CD4-positive, alpha-beta T cell treated with Interleukin-4 for 4 hours (primary cell): ENCODE measurements around the gene HELQ.
A peak's percentile ranks its signal among the peaks of the same experiment; 100 is the strongest.

ENCODE experiments used
- DNase-seq: peaks from one replicate; pipeline ENCODE4 v3.0.0-alpha.2; 2020

HELQ gene

GRCh38 chr4:83431200-83431599 lies 24.4 kb downstream of the HELQ start:
- DNase-seq: no peak

DNA sequence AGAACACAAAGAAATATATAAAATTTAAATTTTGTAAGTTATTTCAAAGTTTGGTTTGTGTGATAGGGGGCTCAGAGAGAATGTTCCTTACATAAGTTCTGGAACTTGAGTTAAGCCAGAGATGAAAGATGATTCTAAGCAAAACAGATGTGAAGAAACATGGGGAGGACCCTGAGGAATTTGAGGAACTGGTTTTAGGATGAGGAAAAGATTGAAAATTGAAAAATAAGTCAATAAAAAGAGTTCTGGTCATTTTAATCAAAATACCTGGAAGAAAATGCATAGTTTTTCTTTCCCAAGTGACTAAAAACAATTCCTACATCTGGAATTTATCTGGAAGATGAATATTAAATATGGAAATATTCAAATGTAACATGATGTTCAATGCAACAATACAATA lies 37.4 kb downstream of the HELQ start:
- DNase-seq: no peak

DNA sequence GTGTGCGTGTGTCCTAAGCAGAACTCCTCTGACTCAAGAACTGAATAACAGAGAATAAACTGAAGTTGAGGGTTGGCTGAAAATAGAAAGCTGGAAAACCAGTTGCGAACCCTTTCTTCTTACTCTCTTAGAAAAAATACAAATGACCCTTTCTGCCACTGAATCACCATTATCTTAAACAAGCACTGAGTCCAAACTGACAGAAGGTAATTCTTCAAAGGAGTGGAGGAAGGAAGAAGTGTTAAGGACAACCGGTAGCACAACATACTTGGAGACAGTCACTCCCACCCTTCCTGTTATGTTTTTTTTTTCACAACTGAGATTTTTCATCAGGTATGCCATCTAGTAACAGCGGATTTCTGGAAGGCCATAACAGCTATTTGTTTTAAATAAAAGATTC lies 38.1 kb downstream of the HELQ start:
- DNase-seq: no peak

DNA sequence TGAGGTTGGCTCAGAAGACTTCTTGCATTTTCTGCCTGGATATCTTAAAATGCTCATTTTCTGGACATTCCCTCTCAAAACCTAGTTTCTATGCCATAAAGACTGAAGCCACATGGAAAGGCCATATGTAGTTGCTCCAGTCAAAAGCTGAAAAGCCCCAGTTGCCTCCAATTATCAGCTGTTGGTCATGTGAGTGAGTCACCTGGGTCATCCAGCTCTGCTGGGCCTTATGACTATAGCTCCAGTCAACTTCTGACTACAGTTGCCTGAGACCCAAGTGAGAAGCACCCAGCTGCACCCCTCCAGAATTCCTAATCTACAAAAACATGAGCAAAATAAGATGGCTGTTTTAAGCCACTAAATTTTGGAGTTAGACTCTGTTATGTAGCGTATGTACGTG lies 41.9 kb downstream of the HELQ start:
- no peak for DNase-seq

- DNase-seq: no peak
These were observed 46.7 kb downstream of the HELQ start for GRCh38 chr4:83408908-83409307.

DNA sequence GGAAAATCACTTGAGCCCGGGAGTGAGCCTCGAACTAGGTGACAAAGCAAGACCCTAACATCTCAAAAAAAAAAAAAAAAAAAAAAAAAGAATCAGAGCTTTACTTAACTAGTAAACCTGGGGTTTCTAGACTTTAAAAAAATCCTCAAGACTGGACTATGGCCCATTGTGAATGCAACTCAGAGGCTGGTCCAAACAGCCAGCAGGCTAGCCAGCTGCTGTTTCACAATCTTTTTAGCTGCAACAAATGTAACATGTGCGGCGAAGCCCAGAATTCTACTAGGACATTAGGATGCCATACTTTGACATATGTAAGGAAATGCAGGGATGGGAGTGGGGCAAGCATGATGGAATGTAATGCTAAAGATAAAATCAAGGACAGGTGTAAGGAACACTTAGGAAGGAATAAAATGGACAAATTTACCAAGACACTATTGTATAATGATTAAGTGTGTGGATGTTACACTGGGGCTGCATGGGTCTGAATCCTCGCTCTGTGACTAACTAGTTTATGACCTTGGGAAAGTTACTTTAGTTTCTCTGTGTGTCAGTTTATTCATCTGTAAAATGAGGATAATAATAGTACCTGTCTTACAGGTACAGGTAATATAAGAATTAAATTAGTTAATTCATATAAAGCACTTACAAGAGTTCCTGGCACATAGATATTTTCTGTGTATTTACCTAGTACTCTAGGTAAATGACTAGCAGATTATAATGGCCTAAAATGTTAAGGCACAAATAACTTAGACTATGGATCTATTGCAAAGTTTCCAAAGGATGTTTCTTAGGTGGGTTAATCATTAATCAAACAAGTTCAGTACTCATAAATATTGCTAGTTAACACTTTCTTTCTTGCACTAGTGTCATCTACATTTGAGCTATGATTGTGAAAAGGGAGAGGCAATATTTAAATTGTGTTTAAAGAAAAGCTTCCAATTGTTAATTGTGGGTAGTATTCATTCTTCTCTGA lies 49.5 kb downstream of the HELQ start:
- no peak for DNase-seq

- DNase-seq: peak; percentile 9
These were observed 57.5 kb downstream of the HELQ start for GRCh38 chr4:83398158-83398557.

DNA sequence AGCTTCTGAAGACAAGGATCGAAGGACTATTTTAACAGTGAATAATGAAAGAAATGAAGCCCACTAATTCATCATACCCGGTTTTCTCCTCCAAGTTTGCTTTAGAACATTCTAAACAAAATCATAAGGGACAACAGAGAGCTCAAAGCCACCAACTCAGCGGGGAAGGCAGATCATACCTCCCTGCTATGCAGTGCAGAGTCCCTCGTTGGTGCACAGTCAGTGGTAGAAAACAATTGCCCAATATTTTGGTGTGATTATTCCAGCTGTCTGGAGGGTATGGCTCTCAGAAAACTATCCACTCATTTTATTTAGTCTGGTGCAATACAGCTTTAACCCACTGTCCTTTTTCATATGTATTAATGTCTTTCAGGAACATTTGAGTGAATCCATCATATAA lies 61.7 kb downstream of the HELQ start:
- DNase-seq: no peak

DNA sequence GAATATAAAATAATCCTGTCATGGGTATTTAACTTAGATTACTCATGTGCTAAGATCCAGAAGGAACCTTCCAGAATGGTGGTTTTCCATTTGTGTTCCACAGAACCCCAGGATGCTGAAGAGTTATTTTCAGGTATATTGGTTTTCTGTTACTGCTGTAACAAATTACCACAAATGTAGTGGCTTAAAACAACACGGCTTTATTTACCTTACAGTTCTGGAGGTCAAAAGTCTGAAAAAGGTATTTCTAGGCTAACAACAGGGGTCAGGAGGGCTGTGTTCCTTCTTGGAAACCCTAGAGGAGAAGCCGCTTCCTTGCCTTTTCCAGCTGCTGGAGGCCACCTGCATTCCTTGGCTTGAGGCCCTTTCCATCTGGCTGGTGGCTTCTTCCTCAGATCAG lies 63.1 kb downstream of the HELQ start:
- DNase-seq: no peak

DNA sequence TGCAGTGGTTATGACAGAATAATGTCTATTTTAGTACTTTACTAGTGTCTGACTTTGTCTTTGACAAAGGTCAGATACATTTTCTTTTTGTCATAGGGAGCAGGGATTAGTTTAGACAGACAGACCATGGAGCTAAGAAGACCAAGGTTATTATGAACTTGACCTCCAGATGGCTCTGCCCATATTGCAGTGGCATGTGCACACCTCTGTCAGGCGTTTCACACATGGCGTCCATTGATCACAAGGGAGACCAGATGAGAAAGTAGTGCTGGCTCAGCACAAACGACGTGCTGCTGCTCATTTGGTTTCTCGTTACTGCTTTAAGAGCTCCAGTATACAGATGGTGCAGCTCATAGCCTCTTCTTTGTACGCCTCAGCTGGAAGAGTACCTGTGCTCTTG lies 64.7 kb downstream of the HELQ start:
- no peak for DNase-seq

DNA sequence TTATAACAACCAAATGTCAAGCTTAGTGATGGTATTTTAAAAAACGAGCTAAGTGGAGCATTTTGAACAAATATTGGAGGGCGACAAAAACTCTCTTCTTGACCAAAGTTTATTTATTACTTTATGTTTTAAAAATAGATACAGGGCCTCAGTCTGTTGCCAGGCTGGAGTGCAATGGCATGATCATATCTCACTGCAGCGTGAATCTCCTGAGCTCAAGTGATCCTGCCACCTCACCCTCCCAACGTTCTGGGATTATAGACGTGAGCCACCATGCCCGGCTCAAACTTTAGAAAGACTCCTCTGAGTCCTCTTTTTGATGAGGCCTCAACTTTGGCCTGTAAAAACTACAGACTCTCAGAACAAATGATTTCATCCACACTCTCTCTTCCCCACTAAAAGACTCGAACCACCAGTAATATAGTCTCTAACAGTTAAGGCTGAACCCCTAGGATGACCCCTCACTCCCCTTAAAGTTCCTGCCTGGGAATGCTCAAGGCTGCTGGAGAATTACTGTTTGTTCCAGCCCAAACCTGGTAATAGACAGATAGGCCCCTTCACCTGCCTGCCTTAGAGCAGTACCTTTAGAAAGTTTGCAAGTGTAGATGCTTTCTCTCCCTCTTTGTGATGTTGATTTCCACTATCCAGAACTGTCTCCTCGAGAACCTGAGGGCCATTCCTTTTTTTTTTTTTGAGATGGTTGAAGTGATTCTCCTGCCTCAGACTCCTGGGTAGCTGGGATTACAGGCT lies 65.7 kb downstream of the HELQ start:
- DNase-seq: no peak

DNA sequence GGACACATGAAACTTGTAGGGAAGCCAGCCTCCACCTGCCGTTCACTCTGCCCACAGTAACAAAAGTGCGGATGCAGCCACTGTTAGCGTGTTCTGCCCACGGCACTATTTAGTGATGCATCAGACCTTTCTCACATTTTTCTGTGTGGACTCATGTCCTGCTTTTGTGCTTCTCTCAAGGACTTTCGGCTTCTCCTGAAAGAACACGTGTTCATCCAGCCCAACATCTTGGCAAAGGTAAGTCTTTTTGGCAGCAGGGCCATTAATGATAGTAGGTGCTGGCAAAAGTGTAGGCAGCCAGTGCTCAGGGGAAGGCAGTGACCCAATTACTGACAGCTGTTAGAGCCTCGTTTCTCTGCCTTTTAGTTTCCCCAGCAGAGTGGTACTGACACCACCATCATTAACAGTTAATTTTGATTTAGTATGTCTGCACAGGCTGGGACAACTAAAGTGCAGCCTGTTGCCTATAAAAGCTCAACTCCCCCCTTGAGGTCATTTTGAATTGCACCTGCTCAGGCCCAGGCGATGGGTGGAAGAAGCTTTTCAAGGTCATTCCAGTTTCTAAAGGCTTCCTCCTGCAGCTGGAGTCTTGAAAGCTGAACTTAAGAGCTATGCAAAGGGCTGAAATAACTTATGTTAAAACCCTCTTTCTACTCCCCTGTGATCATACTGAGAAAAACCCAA lies 66.4 kb downstream of the HELQ start:
- no peak for DNase-seq

- peak; percentile 28 for DNase-seq
These were observed 67.3 kb downstream of the HELQ start for GRCh38 chr4:83388313-83388676.

- no peak for DNase-seq
These were observed 67.9 kb downstream of the HELQ start for GRCh38 chr4:83387476-83388312.

GRCh38 chr4:83387012-83387411 lies 68.6 kb downstream of the HELQ start:
- no peak for DNase-seq

DNA sequence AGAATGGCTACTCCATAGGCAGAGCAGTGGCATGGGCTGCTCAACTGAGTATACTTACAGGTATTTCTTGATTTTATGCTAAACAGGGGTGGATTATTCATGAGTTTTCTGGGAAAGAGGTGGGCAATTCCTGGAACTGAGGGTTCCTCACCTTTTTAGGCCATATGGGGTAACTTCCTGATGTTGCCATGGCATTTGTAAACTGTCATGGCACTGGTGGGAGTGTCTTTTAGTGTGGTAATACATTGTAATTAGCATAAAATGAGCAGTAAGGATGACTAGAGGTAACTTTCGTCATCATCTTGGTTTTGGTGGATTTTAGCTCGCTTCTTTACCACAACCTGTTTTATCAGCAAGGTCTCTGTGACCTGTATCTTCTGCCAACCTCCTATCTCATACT lies 72.8 kb downstream of the HELQ start:
- DNase-seq: no peak

DNA sequence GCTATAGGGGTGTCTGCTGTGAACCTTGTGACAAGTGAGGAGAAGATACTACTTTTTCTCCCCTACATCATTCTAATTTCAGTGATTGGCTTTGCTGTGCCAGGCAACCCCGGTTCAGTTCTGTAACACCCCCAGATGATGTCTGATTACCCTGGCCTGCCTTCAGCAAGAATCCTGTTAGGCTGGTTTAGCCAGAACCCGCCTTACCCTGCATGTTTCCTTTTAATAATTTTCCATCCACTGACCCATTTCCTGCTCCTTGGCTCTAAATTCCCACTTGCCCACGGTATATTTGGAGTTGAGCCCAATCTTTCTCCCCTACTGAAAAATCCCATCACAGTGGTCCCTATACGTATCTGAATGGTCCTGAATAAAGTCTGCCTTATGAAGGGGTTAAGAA lies 74.5 kb downstream of the HELQ start:
- DNase-seq: no peak

GRCh38 chr4:83378419-83378818 lies 77.2 kb downstream of the HELQ start:
- DNase-seq: no peak

DNA sequence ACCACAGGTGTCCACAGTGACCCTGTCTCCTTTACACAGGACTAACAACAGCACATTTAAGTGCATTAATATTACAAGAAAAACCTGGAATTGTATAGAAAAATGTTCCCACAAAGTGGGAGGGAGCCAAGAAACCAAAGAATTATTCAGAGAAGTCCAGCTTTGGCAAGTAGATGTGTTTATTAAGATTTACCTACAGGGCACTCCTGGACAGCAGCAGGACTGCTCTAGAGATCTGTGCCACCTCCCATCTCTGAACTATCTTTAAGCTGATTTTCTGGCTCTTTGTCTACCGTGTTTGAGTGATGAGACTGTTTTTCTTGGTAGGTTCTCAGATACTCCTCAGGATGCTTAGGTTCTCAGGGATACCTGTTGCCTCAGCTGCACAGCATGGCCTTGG lies 82.7 kb downstream of the HELQ start:
- DNase-seq: no peak

- no peak for DNase-seq
These were observed 83.7 kb downstream of the HELQ start for GRCh38 chr4:83371936-83372335.

- DNase-seq: no peak
These were observed 84.4 kb downstream of the HELQ start for GRCh38 chr4:83371235-83371634.

DNA sequence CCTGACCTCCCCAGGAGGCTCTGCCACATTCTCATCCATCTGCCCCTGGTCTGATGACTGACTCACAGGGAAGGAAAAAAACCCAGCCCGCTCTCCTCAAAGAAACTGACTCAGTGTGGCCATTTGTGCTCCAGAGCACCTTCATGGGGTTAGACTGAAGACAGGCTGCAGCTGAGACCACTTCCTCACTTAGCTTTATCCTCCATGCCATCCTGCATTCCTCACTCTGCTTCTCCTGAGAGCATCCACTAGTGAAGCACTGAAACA lies 85.0 kb downstream of the HELQ start:
- DNase-seq: no peak
